Thyroid gland (tissue), 4 donors: ENCODE results near the gene ATXN1.

ENCODE experiments used
- POLR2A ChIP-seq, 2 donors: fragments of 450-650 bp; IDR thresholded peaks; one replicate each; pipeline ENCODE4 v1.6.1; 2017; ENCODE audit warnings: antibody characterized with exemption in 2 of 2, mild to moderate bottlenecking in 2 of 2, moderate library complexity in 1 of 2
- TF ChIP-seq, protein P1 (sequence below), 6 experiments: fragments of 200-600 bp in 3 of 6; fragments of 450-650 bp in 3 of 6; sonication (generic) in 3 of 6; IDR thresholded peaks; one replicate each; pipeline ENCODE4 v1.5.1; 2016 to 2019; ENCODE audit warnings: antibody characterized with exemption in 6 of 6, mild to moderate bottlenecking in 2 of 6, inconsistent platforms in 1 of 6, moderate library complexity in 1 of 6

DNA sequence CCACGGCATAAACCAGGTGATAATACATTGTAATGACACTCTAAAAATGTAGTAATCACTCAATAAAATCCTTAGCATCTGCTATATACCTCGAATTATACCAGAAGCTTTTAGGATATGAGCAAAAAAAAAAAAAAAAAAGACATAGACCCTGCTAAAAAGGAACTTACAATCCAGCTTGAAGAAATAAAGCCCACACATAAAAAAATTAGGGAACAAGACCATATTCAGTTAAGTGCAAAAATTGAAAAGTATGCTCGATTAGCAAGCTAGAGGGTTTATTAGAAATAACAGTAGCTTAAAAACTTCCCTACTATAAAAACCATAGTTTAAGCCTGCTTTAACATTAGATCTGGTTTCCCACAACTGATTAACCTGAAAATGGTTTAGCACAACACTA is 387.2 kb downstream of the ATXN1 start:
- TF ChIP-seq, protein P1, sequence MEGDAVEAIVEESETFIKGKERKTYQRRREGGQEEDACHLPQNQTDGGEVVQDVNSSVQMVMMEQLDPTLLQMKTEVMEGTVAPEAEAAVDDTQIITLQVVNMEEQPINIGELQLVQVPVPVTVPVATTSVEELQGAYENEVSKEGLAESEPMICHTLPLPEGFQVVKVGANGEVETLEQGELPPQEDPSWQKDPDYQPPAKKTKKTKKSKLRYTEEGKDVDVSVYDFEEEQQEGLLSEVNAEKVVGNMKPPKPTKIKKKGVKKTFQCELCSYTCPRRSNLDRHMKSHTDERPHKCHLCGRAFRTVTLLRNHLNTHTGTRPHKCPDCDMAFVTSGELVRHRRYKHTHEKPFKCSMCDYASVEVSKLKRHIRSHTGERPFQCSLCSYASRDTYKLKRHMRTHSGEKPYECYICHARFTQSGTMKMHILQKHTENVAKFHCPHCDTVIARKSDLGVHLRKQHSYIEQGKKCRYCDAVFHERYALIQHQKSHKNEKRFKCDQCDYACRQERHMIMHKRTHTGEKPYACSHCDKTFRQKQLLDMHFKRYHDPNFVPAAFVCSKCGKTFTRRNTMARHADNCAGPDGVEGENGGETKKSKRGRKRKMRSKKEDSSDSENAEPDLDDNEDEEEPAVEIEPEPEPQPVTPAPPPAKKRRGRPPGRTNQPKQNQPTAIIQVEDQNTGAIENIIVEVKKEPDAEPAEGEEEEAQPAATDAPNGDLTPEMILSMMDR (IDR thresholded peaks at IDR 0.05): no peak
- no peak for TF ChIP-seq POLR2A (IDR thresholded peaks at IDR 0.05)
